ENCODE measurements around the gene M6PR. TPM values are rescaled to one million over a fixed set of nuclear protein-coding genes. Genes with fewer than 3 reads are reported as not detected.
"Not testable (repeated sequence)": the region's sequence is repeated elsewhere in the genome, so short reads cannot be mapped to it uniquely, and the experiment has no call there.

M6PR gene
- total RNA-seq, 1 donor from 2014 or later = 103 TPM

DNA sequence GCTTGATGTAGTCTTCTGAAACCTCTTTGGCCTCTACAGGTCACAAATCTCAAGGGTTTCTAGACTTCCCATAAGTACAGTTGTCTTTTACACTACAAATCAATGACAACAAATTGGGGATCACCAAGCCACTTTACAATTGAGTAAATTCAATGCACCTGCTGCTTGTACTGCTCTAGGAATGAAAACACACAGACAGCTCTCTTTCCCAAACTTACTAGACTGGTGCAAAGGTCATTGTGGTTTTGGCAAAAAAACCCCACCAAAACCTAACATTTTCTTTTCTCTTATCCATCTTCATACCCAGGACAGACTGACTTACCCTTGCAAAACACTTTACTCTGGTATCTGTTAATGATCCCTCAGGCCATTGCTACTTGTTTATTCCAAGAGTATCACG lies 2.7 kb downstream of the M6PR start:
- Mint-ChIP-seq H3K27me3 (ENCODE audit: low read depth) (no peaks in the 10 kb centered on the region), H3K27ac (ENCODE audit: unreplicated experiment) (no peak overlapping the region), H3K9me3 (ENCODE audit: low read depth) (no peaks in the 10 kb centered on the region), H3K4me3 (ENCODE audit: unreplicated experiment) (no peak overlapping the region), H3K36me3 (ENCODE audit: low read depth) (peaks cover 21% of the 10 kb centered on the region), H3K4me1 (ENCODE audit: low read depth) (peaks cover 30% of the 10 kb centered on the region)
- DNase-seq (ENCODE audit: low spot score) = no peak
- TF ChIP-seq, protein P1, sequence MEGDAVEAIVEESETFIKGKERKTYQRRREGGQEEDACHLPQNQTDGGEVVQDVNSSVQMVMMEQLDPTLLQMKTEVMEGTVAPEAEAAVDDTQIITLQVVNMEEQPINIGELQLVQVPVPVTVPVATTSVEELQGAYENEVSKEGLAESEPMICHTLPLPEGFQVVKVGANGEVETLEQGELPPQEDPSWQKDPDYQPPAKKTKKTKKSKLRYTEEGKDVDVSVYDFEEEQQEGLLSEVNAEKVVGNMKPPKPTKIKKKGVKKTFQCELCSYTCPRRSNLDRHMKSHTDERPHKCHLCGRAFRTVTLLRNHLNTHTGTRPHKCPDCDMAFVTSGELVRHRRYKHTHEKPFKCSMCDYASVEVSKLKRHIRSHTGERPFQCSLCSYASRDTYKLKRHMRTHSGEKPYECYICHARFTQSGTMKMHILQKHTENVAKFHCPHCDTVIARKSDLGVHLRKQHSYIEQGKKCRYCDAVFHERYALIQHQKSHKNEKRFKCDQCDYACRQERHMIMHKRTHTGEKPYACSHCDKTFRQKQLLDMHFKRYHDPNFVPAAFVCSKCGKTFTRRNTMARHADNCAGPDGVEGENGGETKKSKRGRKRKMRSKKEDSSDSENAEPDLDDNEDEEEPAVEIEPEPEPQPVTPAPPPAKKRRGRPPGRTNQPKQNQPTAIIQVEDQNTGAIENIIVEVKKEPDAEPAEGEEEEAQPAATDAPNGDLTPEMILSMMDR (IDR thresholded peaks at IDR 0.05) = no peak

DNA sequence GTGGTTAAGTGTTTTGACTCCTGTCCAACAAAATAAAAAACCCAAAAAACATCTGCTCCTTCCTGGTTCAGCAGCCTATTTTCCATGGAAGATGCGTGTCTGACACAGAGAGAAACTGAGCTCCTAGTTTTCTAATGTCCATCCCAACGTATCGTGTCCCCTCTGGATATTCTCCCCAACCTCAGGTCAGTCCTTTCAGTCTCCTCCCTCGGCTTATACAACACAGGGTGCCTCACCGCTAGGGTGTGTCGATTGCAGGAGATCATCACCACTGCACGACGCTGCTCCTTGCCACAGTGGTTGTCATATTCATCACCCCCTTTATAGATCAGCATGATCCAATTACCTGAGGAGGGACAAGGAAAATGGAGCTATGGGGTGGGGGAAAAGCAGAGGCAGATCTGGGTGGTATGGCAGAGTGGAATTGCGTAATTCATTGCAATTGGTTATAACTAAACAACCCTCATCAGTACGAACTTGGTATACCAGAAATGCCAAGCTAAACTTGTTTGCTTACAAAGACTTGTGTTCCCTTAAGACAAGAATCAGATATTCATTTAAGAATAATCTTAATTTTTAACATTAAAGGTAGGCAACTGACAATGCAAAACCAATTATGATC lies 5.8 kb downstream of the M6PR start:
- Mint-ChIP-seq H3K4me3 (ENCODE audit: unreplicated experiment) (no peak overlapping the region), H3K27me3 (ENCODE audit: low read depth) (no peaks in the 10 kb centered on the region), H3K9me3 (ENCODE audit: low read depth) (no peaks in the 10 kb centered on the region), H3K36me3 (ENCODE audit: low read depth) (peaks cover 25% of the 10 kb centered on the region), H3K4me1 (ENCODE audit: low read depth) (peaks cover 20% of the 10 kb centered on the region), H3K27ac (ENCODE audit: unreplicated experiment) (no peak overlapping the region)
- TF ChIP-seq, protein P1 (IDR thresholded peaks at IDR 0.05) = no peak
- DNase-seq (ENCODE audit: low spot score) = no peak

GRCh38 chr12:8941691-8942478 lies 7.6 kb downstream of the M6PR start:
- Mint-ChIP-seq H3K4me3 (ENCODE audit: unreplicated experiment) (no peak overlapping the region), H3K36me3 (ENCODE audit: low read depth) (peaks cover 31% of the 10 kb centered on the region), H3K4me1 (ENCODE audit: low read depth) (peaks cover 6% of the 10 kb centered on the region), H3K9me3 (ENCODE audit: low read depth) (no peaks in the 10 kb centered on the region), H3K27ac (ENCODE audit: unreplicated experiment) (no peak overlapping the region), H3K27me3 (ENCODE audit: low read depth) (no peaks in the 10 kb centered on the region)
- TF ChIP-seq, protein P1 (IDR thresholded peaks at IDR 0.05) = no peak
- no peak for DNase-seq (ENCODE audit: low spot score)

- DNase-seq (ENCODE audit: low spot score); H3K9me3 Mint-ChIP-seq (ENCODE audit: low read depth); H3K27ac Mint-ChIP-seq (ENCODE audit: unreplicated experiment); H3K27me3 Mint-ChIP-seq (ENCODE audit: low read depth); H3K4me1 Mint-ChIP-seq (ENCODE audit: low read depth); H3K4me3 Mint-ChIP-seq (ENCODE audit: unreplicated experiment): not testable (repeated sequence)
- peaks cover 35% of the 10 kb centered on the region for H3K36me3 Mint-ChIP-seq (ENCODE audit: low read depth)
Measured at GRCh38 chr12:8937842-8938442, 11.5 kb downstream of the M6PR start.

GRCh38 chr12:8936735-8937134 lies 12.7 kb downstream of the M6PR start:
- TF ChIP-seq, protein P1 (IDR thresholded peaks at IDR 0.05) = no peak
- peaks cover 31% of the 10 kb centered on the region for H3K36me3 Mint-ChIP-seq (ENCODE audit: low read depth)

DNA sequence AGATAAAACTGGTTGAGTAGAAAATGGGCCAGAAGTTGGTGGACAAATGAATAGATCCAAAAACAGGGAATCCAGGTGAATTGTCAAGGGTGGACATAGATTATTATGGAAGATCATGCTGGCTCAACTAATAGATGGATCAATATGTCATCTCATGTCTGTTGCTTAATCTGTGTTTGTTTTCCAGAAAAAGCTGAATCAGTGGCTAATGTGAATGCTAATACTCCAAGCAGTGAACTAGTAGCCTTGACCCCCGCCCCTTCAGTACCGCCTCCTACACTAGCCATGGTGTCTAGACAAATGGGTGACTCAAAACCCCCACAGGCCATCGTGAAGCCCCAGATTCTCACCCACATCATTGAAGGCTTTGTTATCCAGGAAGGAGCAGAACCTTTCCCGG lies 15.4 kb downstream of the M6PR start:
- not testable (repeated sequence) for H3K27me3 Mint-ChIP-seq (ENCODE audit: low read depth); H3K4me3 Mint-ChIP-seq (ENCODE audit: unreplicated experiment); H3K27ac Mint-ChIP-seq (ENCODE audit: unreplicated experiment); H3K9me3 Mint-ChIP-seq (ENCODE audit: low read depth); DNase-seq (ENCODE audit: low spot score); H3K4me1 Mint-ChIP-seq (ENCODE audit: low read depth)
- H3K36me3 Mint-ChIP-seq (ENCODE audit: low read depth) = peaks cover 27% of the 10 kb centered on the region

More at GRCh38 chr12:8936735-8937134, 12.7 kb downstream of the M6PR start:
- DNase-seq (ENCODE audit: low spot score) = no peak
- H3K27me3 Mint-ChIP-seq (ENCODE audit: low read depth) = no peaks in the 10 kb centered on the region
- no peaks in the 10 kb centered on the region for H3K4me1 Mint-ChIP-seq (ENCODE audit: low read depth)
- no peak overlapping the region for H3K4me3 Mint-ChIP-seq (ENCODE audit: unreplicated experiment)
- no peak overlapping the region for H3K27ac Mint-ChIP-seq (ENCODE audit: unreplicated experiment)
- H3K9me3 Mint-ChIP-seq (ENCODE audit: low read depth) = no peaks in the 10 kb centered on the region

DNA sequence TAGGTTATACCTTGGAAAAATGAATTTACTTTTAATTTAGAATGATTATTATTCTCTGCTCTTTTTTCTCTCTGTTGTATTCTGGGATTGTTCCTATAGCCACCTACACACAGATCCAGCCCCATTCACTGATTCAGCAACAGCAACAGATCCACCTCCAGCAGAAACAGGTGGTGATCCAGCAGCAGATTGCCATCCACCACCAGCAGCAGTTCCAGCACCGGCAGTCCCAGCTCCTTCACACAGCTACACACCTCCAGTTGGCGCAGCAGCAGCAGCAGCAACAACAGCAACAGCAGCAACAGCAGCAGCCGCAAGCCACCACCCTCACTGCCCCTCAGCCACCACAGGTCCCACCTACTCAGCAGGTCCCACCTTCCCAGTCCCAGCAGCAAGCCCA lies 17.0 kb downstream of the M6PR start:
- H3K36me3 Mint-ChIP-seq (ENCODE audit: low read depth) = peaks cover 27% of the 10 kb centered on the region
- not testable (repeated sequence) for H3K9me3 Mint-ChIP-seq (ENCODE audit: low read depth); H3K4me3 Mint-ChIP-seq (ENCODE audit: unreplicated experiment); H3K4me1 Mint-ChIP-seq (ENCODE audit: low read depth); H3K27ac Mint-ChIP-seq (ENCODE audit: unreplicated experiment); H3K27me3 Mint-ChIP-seq (ENCODE audit: low read depth); DNase-seq (ENCODE audit: low spot score)

- not testable (repeated sequence) for H3K27ac Mint-ChIP-seq (ENCODE audit: unreplicated experiment); H3K4me1 Mint-ChIP-seq (ENCODE audit: low read depth); DNase-seq (ENCODE audit: low spot score); H3K4me3 Mint-ChIP-seq (ENCODE audit: unreplicated experiment); H3K9me3 Mint-ChIP-seq (ENCODE audit: low read depth); H3K27me3 Mint-ChIP-seq (ENCODE audit: low read depth)
- H3K36me3 Mint-ChIP-seq (ENCODE audit: low read depth) = peaks cover 17% of the 10 kb centered on the region
Measured at GRCh38 chr12:8930655-8931323, 18.7 kb downstream of the M6PR start.

Measured in chondrocyte (in vitro differentiated cells).